ENCODE measurements around the gene LZTS2.
"Not testable (repeated sequence)": the region's sequence is repeated elsewhere in the genome, so short reads cannot be mapped to it uniquely, and the experiment has no call there.

The LZTS2 gene

GRCh38 chr10:101034404-101034803, 34.8 kb downstream of the LZTS2 start:
- DNase-seq: not testable (repeated sequence)

GRCh38 chr10:101035314-101035713, 35.7 kb downstream of the LZTS2 start:
- DNase-seq: no peak

DNA sequence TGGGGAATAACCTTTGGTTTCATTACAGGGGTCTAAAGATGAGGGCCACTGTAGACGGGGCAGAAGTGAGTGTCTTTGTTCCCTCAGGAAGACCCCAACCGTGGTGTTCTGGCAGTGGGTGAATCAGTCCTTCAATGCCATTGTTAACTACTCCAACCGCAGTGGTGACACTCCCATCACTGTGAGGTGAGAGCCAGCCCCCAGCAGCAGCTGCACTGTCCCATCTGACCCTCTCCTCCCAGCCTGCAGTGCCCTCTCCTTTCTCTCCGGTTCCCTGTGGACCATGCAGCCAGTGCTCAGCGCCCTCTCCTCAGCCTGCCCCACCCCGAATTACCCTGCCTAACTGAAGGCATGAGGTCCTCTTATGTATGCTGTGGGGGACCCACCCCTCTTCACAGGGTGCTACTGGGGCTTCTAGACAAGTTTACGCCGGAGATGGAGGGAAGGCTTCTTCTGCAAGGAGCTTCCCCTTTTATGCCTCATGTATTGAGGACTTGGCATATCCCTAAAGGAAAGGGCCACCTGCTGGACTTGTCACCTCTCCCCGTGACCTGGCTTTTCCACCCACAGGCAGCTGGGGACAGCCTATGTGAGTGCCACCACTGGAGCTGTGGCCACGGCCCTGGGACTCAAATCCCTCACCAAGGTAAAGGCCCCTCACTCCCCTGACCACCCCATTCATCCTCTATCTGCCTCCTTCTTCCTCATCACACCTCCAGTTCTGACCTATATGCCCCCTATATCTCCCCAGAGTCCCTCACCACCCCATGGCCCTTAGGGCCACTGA, 36.5 kb downstream of the LZTS2 start:
- no peak for DNase-seq

- no peak for DNase-seq
Observed at GRCh38 chr10:101036726-101037125, 37.1 kb downstream of the LZTS2 start.

- no peak for DNase-seq
Observed at GRCh38 chr10:101038484-101038883, 38.9 kb downstream of the LZTS2 start.

DNA sequence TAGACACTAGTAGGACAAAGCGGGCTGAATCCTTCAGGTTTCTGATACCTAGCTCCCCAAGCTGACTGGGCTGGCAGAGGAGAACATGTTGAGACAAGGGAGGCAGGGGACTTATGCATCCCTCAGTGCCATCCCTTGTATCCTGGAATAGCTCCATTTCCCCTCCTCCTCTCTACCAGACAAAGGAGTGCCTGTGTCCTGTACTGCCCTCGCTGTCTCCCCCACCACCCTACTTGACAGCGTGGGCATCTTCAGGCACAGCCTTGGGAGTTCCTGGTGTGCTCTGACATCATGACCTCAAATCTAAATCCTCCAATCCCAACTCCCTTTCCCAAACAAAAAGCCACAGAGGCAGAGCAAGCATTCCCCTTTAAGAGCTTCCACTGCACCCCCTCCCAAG, 40.5 kb downstream of the LZTS2 start:
- DNase-seq: no peak

GRCh38 chr10:101040851-101041250, 41.2 kb downstream of the LZTS2 start:
- DNase-seq: no peak

- peak; percentile 62 for DNase-seq
Observed at GRCh38 chr10:101041252-101041761, 41.7 kb downstream of the LZTS2 start.

GRCh38 chr10:101042118-101042517, 42.5 kb downstream of the LZTS2 start:
- no peak for DNase-seq

DNA sequence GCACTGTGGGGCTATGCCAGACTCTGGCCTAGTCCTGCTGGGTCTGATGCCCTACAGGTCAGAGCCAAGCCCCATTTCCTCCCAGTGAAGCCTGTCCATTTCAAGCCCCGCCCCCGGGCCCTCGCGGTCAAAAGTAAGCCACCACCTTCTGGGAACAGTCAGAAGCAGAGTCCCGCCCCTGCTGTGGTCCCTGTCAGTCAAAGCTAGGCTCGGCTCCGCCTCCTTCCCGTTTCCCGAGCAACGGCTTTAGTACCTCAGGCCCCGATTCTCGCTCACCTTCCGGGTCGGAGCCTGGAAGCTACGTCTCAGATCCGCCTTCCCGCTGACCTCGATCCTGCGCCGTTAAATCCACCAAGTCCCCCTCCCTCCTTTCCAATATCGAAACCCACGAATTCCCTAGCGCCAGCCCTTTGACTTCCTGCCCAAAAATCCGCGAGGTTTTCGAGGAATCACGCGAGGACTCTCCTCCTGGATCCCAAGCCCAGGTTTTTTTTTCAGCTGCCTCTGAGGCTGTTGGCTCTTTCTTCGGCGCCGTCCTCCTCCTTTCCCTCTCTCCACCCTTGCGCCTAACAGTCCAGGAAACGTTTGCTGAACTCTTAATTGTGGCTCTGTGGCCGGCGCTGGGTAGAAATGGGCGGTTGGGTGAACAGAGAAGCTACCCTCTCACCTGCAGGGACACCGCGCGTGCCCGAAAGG, 43.2 kb downstream of the LZTS2 start:
- peak; percentile 88 for DNase-seq

DNA sequence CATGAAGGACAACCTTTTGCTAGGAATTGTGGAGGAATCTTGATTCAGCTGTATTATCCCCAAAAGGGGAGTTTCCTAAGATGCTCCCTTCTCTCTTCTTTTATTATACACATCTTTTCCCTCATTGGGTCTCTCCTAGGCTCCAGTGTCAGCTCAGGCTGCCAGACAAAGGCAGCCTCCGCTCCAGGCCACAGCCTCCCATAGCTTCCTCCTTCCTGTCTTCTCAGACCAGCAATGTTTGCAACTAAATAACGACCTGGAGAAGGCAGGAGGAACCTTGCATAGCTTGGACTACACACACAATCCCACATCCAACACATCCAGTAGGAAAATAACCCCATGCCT, 43.7 kb downstream of the LZTS2 start:
- no peak for DNase-seq

DNA sequence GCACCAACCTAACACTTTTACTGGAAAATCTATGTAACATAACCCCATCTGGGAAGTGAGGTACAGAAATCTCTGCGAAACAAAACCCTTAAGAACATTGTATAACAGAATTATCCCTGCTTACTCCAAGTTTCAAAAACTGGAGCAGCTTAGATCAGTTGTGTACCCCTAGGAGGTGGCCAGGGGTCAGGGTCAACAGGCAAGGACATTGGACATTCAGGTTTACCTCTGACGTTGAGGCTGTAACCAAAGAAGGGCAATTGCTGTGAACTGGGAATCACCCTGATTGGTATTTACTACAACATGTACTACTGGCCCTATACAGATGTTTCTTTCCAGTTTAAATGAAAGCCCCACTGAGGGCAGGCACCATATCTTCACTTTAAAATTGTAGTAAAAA, 44.5 kb downstream of the LZTS2 start:
- DNase-seq: no peak

DNA sequence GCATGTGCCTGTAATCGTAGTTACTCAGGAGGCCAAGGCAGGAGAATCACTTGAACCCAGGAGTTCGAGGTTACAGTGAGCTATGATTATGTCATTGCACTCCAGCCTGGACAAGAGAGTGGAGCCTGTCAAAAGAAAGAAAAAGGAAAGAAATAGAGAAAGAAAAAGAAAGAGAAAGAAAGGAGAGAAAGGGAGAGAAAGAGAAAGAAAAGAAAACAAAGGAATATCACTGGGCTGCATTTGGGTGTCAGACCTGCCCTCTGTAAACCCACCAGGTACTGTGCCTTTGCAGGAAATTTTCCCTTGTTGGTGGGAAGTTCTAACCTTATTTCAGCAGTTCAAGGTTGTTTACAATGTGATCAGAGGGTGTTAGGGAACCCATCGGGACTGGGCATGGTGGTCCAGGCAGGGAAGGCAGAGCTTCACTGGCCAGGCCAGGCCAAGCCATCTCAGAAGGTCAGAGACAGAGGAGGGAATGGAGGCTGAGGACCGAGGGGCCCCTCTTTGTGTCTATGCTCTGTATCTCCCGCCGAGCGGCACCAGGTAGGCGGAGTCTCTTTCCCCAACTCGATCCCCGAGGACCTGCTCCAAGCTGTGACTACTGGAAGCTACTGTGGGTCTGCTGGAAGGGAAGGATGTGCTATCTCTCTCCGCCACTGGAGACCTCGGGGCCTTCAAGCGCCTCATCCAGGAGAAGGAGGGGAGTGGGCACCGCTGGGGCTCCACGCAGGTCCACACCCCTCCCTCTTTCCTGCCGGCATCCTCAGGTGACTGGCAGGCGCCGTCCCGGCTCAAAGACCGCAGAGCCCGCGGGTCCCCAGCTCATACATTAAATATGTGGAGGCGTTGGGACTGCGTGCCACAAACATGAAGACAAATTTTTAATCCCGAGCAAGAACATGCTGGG, 47.0 kb downstream of the LZTS2 start:
- DNase-seq: no peak

DNA sequence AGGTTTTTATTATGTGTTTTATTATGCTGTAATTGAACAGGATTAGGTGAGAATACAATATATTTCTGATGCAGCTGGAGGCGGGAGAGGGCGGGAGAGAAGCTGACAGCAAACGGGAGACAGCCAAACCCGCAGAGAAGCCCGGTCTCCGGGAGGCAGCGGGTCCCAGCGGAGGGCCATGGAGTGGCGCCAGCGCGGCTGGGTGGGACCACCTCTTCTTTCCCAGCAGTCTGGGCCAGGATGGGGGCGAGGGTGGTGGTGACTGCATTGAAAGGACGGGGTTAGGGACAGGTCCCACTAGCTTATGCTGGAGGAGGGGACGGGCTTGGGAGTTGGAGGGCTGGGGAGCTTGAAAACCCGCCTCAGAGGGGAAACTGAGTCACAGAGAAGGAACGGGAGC, 47.7 kb downstream of the LZTS2 start:
- DNase-seq: no peak

DNA sequence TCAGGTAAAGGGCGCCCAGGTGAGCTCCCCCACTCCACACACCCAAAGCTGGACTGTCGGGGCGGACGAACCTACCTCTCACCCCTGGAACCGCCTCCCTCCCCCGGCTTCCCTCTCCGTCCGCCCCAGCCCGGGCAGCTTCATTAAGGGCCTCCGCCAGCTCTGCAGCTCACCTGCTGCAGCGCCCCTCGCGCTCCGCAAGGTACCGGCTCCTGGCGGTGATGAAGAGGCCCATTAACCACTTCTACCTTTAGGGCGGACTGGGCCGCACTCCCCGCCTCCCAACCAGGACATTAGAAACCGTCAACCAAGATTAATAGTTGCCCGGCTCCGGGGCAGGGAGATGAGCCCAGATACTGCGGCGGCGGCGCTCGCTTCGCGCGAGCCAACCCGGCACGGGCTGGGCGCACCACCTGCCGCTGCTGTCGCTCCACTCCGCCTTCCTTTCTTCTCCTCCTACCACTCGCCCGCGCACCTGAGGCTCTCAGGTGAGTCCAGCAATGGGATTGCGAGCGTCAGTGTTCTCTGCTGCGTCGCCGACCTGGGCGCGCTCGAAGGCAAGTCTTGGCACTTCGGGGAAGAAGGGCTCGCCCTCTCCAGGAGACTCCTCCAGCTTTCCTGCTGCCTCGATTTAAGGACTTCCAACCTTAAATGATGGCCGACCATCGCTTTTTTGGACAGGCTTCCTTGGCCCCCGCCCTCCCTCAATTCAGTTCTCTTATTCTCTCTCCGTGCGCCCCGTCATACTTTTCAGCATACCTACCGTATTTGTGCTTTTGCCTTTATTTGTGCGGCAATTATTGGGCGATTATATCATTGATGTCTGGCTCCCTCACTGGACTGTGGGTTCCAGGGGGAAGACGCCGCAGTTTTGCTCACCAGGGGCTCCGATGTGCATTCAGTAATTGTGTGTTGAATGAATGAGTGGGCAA, 48.6 kb downstream of the LZTS2 start:
- DNase-seq: no peak

DNA sequence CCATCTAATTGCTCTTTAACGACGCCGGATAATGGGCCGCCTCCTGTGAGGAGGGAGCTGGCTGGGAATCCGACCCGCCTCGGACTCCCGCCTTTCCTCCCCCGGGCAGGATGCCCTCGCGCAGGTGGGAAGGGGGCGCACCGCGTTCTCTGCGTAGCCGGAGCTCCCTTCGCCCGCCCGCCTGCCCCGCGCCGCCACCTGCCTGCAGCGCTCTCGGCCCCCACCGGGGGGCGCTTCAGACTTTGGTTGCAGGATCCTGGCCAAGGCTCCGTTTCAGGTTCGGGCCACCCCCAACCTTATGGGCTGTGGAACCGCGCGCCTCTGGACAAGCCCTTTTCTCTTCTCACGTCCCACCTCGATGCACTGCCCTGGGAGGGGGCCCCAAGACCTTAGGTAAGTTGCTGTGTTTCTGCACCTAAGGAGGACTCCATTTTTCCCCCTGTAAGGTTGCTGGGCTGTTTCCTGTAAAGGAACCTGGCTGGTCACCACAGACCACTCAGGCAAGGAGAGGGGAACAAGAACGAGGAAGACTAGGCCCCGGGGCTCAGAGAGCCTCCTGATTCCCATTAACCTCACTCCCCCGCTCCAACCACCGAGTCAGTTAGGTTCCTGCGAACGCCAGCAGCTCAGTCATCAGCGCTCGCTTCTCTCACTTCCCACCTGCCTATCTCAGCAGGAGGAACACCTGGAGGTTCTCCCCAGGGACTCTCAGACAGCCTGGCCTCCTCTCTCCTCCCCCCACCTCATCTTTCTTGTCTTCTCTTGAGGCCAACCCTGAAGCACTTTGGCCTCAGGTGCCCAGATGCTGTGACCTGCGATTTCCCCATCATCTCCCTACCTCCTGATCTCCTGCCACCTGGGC, 50.8 kb downstream of the LZTS2 start:
- peak; percentile 61 for DNase-seq

DNA sequence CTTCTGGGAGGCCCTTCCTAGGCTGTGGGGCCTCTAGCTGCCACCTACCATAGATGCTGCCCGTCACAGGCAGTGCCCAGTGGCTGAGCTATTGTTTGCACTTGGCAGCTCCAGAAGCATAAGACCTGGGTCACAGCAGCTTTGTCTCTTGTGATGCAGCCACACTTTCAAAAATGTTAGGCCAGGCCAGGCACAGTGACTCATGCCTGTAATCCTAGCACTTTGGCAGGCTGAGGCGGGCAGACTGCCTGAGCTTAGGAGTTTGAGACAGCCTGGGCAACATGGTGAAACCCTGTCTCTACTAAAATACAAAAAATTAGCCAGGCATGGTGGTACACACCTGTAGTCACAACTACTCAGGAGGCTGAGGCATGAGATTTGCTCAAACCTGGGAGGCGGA, 52.7 kb downstream of the LZTS2 start:
- DNase-seq: no peak

- no peak for DNase-seq
Observed at GRCh38 chr10:101053516-101053915, 53.9 kb downstream of the LZTS2 start.

DNA sequence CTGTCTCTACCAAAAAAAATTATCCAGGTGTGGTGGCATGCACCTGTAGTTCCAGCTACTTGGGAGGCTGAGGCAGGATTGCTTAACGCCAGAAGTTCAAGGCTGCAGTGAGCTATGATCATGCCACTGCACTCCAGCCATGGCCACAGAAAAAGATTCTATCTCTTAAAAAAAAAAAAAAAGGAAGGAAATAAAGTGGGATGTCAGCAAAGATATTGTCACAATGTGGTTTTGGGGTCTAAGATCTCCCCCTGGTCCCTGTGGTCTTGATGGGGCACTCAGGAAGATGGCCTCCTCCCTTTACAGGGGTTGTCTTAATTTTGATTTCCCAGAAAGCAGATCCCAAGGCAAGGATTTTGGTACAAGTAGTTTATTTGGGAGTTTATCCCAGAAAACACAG, 54.7 kb downstream of the LZTS2 start:
- DNase-seq: no peak

DNA sequence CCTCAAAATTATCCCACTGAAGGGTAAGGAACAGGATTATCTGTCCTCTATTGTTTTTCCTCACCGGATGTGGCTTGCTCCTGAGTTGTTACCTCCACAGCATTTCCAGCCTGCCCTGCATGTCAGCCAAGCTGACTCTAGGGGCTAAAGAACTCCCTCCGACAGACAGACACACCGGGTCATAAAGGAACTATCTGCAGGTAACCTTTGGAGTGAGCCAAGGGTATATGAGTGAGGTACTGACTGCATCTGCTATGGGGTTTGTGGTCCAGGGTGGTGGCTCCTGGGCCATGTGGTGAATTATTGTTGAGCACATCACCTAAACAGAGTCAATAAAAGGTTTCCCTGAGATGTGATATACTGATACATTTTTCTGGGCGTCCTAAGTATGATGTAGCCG, 55.3 kb downstream of the LZTS2 start:
- no peak for DNase-seq

- DNase-seq: no peak
Observed at GRCh38 chr10:101055411-101055810, 55.8 kb downstream of the LZTS2 start.

Measured in stimulated activated naive CD4-positive, alpha-beta T cell treated with Interleukin-2 at 50 U/mL for 16 hours (primary cell).